Activated CD4-positive, alpha-beta memory T cell treated with anti-CD3 and anti-CD28 coated beads for 36 hours (primary cell): ENCODE measurements around the gene GATAD2A. TPM values are rescaled to one million over a fixed set of nuclear protein-coding genes. Genes with fewer than 3 reads are reported as not detected.

Source experiments
- CTCF ChIA-PET: fragments of 350-600 bp; sonication (Branson Sonifier 250); formaldehyde crosslinking; loops from one replicate; lab custom pipeline; 2021; ENCODE audit warnings: antibody characterized with exemption, inconsistent platforms; lab: Charles Lee
- POLR2A ChIA-PET: fragments of 350-600 bp; sonication (Branson Sonifier 250); formaldehyde crosslinking; loops from one replicate; lab custom pipeline; 2021; ENCODE audit warnings: antibody characterized with exemption; lab: Charles Lee
- DNase-seq: peaks from one replicate; pipeline ENCODE4 v3.0.0-alpha.2; 2020
- H3K27ac Mint-ChIP-seq: one replicate; pipeline ENCODE4 v1.8.0; 2021; ENCODE audit warnings: mixed read lengths
- H3K27me3 Mint-ChIP-seq: one replicate; pipeline ENCODE4 v1.8.0; 2021; ENCODE audit warnings: mixed read lengths
- H3K36me3 Mint-ChIP-seq: one replicate; pipeline ENCODE4 v1.8.0; 2021; ENCODE audit warnings: mixed read lengths
- H3K4me1 Mint-ChIP-seq: one replicate; pipeline ENCODE4 v1.8.0; 2021; ENCODE audit warnings: low read depth, mixed read lengths
- H3K4me3 Mint-ChIP-seq: one replicate; pipeline ENCODE4 v1.8.0; 2021; ENCODE audit warnings: mild to moderate bottlenecking, mixed read lengths
- H3K9me3 Mint-ChIP-seq: one replicate; pipeline ENCODE4 v1.8.0; 2021; ENCODE audit warnings: mixed read lengths
- intact Hi-C: fragments of 100-400 bp; cut with micrococcal nuclease; formaldehyde crosslinking; loops from one replicate; pipeline ENCODE4 v1.15.1; 2023
- total RNA-seq, 2 experiments: library from RNA; stranded (reverse); gene quantifications; one replicate each; pipeline ENCODE4 v1.2.3, GENCODE V29; 2021

Gene GATAD2A
- total RNA-seq, 2 experiments from 2014 or later, result 114 TPM

DNA sequence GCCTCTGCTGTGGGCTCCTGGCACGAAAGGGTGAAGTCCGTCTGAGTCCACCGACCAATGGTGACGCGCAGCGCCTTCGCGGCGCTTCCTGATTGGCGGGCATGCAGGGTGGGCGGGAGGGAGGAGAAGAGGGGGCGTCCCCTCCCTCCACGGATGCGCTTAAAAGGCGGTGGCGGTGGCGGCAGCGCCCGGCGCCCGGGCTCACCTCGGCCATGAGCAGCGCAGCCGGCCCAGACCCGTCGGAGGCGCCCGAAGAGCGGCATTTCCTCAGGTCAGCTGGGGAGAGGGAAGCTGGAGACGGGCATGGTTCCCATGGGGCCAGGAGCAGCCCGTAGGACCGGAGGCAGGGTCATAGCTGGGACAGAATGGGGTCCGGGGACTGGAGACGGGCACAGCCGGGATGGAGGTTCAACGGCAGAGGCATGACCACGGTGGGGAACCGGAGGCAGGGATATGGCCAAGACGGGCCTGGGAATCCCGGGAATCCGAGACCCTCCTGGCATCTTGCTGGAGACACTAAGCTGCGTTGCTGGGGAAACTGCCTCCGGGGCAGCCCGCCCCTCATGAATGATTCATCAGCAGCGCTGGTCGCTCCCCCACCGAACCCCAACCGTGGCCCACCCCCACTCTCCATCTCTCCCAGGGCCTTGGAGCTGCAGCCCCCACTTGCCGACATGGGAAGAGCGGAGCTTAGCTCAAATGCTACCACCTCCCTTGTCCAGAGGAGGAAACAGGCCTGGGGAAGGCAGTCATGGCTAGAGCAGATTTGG lies 123.4 kb downstream of the GATAD2A start, which contains the start of gene YJEFN3:
TSS of gene YJEFN3 (plus strand) at position 191 of the 770 bp plus-strand sequence. CDS start at position 213, 22 bp downstream.
- intact Hi-C loops, result no loop called here
- ChIA-PET POLR2A (interaction anchor here (1.2 kb wide), 1 partner anchor 14 kb away, joined by 4 read pairs; the partner anchor contains the start of gene TSSK6), CTCF (interaction anchor here (1.5 to 4.5 kb wide), 2 partner anchors 26 to 115 kb away, joined by 9 to 98 read pairs; partner anchors contain the start of gene GMIP)
- H3K36me3 Mint-ChIP-seq, result peaks cover 7% of the 10 kb centered on the region
- no peaks in the 10 kb centered on the region for H3K9me3 Mint-ChIP-seq
- H3K27ac Mint-ChIP-seq, result no peak within 1 kb of the TSS
- H3K4me1 Mint-ChIP-seq, result peaks cover 8% of the 10 kb centered on the region
- no peak for DNase-seq
- no peaks in the 10 kb centered on the region for H3K27me3 Mint-ChIP-seq
- H3K4me3 Mint-ChIP-seq, result no peak within 1 kb of the TSS

DNA sequence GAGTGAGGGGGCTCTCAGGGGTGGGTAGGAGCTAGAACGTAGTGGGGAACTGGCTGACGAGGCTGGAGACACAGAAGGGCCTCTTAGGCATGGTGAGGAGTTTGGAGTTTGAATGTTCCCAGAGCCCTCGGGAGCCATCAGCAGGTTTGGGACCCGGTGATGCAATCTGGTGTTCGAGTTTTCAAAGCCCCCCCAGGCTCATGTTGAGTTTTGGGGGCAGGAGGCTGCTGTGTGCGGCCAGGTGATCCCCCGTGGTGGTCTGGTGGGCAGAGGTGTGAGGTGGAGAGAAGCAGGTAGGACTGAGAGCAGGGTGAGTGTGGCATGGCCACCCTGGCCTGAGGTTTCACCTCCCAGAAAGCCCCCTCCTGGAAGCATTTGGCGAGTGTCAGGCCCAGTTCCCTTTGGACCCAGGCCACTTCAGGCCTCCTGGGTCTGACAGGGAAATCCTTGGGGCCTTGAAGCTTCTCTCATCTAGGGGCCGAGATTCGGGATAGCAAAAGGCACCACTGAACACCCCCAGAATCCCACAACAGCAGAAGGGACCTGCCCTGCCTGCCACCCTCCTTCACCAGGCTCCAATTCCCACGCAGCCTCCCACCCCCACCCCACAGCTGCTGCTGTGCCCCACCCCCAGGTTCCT lies 124.4 kb downstream of the GATAD2A start:
- CTCF ChIA-PET, result interaction anchor here (0.7 to 4.5 kb wide), 5 partner anchors 25 to 115 kb away, joined by 4 to 98 read pairs (median 9); partner anchors contain the start of gene GMIP
- POLR2A ChIA-PET, result interaction anchor here (1.2 kb wide), 1 partner anchor 15 kb away, joined by 4 read pairs; the partner anchor contains the start of gene TSSK6
- H3K4me3 Mint-ChIP-seq, result no peak overlapping the region
- intact Hi-C loops, result no loop called here
- peaks cover 3% of the 10 kb centered on the region for H3K36me3 Mint-ChIP-seq
- DNase-seq, result no peak
- H3K4me1 Mint-ChIP-seq, result peaks cover 8% of the 10 kb centered on the region
- no peaks in the 10 kb centered on the region for H3K27me3 Mint-ChIP-seq
- no peak overlapping the region for H3K27ac Mint-ChIP-seq
- H3K9me3 Mint-ChIP-seq, result no peaks in the 10 kb centered on the region

DNA sequence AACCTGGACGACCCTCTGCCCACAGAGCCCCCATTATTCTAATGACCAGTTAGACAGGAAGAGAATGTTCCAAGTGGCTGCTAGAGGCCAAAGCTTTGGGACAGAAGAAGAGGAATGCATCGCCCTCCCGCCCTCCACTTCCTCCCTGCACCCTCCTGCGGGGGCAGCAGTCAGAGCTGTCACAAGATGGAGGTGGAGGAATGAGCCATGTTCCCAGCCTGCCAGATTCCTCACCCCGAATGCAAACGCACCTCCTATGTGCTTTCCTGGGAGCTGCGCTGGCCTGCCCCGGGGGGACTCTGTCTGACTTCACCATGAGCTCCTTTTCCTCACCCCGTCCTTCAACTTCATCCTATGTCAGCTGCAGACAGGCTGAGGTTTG lies 124.9 kb downstream of the GATAD2A start:
- POLR2A ChIA-PET, result no interaction called here
- no peak for DNase-seq
- H3K36me3 Mint-ChIP-seq, result peaks cover 3% of the 10 kb centered on the region
- intact Hi-C loops, result no loop called here
- H3K27ac Mint-ChIP-seq, result no peak overlapping the region
- H3K4me1 Mint-ChIP-seq, result peaks cover 8% of the 10 kb centered on the region
- no peak overlapping the region for H3K4me3 Mint-ChIP-seq
- H3K27me3 Mint-ChIP-seq, result no peaks in the 10 kb centered on the region
- CTCF ChIA-PET, result interaction anchor here (0.7 to 4.5 kb wide), 5 partner anchors 24 to 115 kb away, joined by 3 to 98 read pairs (median 4); partner anchors contain the start of gene GMIP
- no peaks in the 10 kb centered on the region for H3K9me3 Mint-ChIP-seq

DNA sequence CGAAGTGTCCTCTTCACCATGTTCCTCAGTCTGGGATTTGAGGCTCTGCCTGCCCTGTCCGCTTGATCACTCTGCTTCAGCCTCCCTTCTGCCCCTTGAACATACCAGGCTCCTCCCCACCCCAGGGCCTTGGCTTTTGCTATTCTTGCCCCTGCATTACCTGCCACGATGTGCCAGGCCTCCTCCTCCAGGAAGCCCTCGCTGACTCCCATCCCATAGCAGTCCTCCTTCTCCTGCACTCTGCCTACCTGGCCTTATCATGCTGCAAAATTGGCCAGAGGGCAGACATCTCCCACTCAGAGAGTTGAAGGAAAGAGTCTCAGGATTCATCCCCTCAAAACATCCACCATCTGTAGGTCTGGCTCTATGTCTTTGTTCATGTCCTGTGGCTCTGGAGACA lies 125.4 kb downstream of the GATAD2A start:
- Mint-ChIP-seq H3K9me3 (no peaks in the 10 kb centered on the region), H3K4me3 (no peak overlapping the region), H3K27ac (no peak overlapping the region), H3K27me3 (no peaks in the 10 kb centered on the region), H3K4me1 (peaks cover 8% of the 10 kb centered on the region), H3K36me3 (peaks cover 3% of the 10 kb centered on the region)
- no peak for DNase-seq
- intact Hi-C loops, result no loop called here
- CTCF ChIA-PET, result interaction anchor here (0.6 to 4.5 kb wide), 11 partner anchors 10 to 363 kb away, joined by 3 to 98 read pairs (median 4); partner anchors contain the start of gene GMIP
- POLR2A ChIA-PET, result interaction anchor here (1.2 kb wide), 1 partner anchor 115 kb away, joined by 4 read pairs; no protein-coding TSS in a partner anchor

DNA sequence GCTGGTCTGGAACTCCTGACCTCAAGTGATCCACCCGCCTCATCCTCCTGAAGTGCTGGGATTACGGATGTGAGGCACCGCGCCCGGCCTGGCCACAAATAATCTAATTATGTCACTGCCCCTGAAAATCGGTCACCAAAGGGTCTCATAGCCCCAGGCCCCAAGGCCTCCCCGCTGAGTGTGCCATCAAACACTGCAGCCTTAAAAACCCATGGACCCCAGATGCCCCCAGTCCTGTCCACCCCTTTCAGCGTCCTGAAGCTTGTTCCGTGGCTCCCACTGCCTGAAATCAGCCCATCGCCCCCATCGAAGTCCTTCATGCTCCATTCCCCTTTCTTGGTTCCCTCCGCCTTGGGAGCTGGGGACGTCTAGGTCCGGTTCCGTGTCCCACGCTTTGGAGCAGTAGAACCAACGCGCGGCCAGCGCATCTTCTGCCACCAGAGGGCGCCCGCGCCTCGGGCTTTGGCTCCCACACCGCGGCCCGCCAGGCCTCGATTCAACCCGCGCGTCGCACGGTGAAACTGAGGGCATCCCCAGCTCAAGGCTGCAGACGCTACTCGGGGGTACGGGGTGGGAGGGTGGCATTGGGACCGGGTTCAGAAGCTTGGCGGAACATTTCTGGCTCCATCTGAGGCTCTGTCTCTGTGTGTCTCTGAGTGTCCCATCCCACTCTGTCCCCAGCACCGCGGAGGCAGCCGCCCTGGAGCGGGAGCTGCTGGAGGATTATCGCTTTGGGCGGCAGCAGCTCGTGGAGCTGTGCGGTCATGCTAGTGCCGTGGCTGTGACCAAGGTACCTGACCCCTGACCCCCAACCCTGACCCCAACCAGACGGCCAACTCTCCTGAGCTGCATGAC lies 126.7 kb downstream of the GATAD2A start:
- Mint-ChIP-seq H3K4me3 (no peak overlapping the region), H3K9me3 (no peaks in the 10 kb centered on the region), H3K4me1 (peaks cover 11% of the 10 kb centered on the region), H3K27me3 (no peaks in the 10 kb centered on the region), H3K27ac (no peak overlapping the region), H3K36me3 (peaks cover 3% of the 10 kb centered on the region)
- intact Hi-C loops, result loop anchor here (1.0 kb wide), 2 partner anchors 112 to 427 kb away; no protein-coding TSS in a partner anchor
- DNase-seq, result peak; percentile 89
- ChIA-PET POLR2A (interaction anchor here (0.9 to 2.0 kb wide), 4 partner anchors 16 to 130 kb away, joined by 3 to 8 read pairs (median 6); partner anchors contain the start of genes GMIP, NDUFA13 and TSSK6), CTCF (interaction anchor here (0.6 to 4.5 kb wide), 47 partner anchors 9 to 427 kb away, joined by 3 to 98 read pairs (median 5); partner anchors contain the start of genes ATP13A1, GMIP, LPAR2 and NDUFA13)

DNA sequence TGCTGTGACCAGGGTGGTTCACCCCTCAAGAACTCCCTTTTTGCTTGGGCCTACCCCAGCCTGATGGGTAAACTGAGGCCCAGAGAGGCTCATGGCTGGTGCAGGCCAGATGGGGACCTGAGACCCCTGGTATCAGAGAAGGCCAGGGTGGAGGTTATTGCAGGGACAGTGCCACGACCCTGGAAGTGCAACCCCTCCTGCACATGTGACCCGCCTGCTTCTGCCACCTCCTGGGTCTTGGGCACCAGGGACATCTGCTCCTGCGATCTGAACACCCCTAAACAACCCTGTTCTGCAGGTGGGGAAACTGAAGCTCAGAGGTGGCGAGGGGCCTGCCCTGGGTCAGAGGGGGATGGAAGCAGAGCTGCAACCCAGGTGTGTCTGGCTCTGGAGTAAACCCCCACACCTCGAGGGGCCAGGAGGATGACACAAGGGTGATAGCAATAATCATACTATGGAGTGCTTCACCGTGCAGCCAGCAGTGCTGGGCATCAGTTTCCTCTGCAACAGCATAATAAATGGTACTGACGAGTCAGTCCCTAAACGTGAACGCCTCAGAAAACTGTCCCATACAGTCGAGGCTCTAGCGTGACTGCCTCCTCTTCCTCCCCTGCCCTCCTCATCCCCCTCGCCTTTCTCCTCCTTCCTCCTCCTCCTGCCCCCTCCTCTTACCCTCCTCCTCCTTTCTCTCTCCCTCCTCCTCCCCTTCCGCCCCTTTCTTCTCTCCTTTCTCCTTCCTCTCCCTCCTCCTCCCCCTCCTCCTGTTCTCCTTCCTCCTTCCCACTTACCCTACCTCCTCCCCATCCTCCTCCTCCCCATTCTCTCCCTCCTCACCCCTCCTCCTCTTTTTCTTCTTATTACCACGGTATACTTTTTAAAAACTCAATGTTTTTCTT lies 127.6 kb downstream of the GATAD2A start:
- no peak for DNase-seq
- CTCF ChIA-PET, result interaction anchor here (0.7 to 4.5 kb wide), 41 partner anchors 8 to 426 kb away, joined by 3 to 98 read pairs (median 5); partner anchors contain the start of genes ATP13A1, GMIP, LPAR2 and NDUFA13
- Mint-ChIP-seq H3K36me3 (peaks cover 3% of the 10 kb centered on the region), H3K4me3 (no peak overlapping the region), H3K27ac (no peak overlapping the region), H3K27me3 (no peaks in the 10 kb centered on the region), H3K4me1 (peaks cover 13% of the 10 kb centered on the region), H3K9me3 (no peaks in the 10 kb centered on the region)
- intact Hi-C loops, result loop anchor here (1.0 kb wide), 2 partner anchors 111 to 426 kb away; no protein-coding TSS in a partner anchor
- POLR2A ChIA-PET, result interaction anchor here (0.9 to 2.0 kb wide), 3 partner anchors 17 to 129 kb away, joined by 3 to 8 read pairs (median 8); partner anchors contain the start of genes GMIP, NDUFA13 and TSSK6

DNA sequence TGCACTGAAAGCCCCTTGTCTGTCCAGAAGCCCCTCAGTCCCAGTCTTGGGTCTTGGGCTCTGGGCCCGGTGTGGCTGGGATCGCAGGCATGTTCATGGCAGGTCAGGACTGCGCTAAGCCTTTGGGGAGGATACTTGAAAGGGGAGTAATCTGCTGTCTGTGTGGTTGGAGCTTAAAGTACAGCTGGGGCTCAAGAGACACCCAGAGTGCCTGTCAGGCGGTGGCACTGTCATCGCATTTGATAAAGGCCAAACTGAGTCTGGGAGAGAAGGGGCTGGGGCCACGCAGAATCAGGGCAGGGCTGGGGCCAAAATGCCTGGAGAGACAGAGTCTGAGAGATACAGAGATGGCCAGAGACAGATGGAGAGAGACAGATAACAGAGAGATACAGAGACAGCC lies 128.4 kb downstream of the GATAD2A start:
- POLR2A ChIA-PET, result no interaction called here
- H3K9me3 Mint-ChIP-seq, result no peaks in the 10 kb centered on the region
- no peak for DNase-seq
- peaks cover 18% of the 10 kb centered on the region for H3K4me1 Mint-ChIP-seq
- no peak overlapping the region for H3K4me3 Mint-ChIP-seq
- intact Hi-C loops, result no loop called here
- H3K27me3 Mint-ChIP-seq, result peaks cover 4% of the 10 kb centered on the region
- peaks cover 3% of the 10 kb centered on the region for H3K36me3 Mint-ChIP-seq
- CTCF ChIA-PET, result interaction anchor here (2.7 kb wide), 1 partner anchor 110 kb away, joined by 13 read pairs; the partner anchor contains the start of gene GMIP
- H3K27ac Mint-ChIP-seq, result no peak overlapping the region

DNA sequence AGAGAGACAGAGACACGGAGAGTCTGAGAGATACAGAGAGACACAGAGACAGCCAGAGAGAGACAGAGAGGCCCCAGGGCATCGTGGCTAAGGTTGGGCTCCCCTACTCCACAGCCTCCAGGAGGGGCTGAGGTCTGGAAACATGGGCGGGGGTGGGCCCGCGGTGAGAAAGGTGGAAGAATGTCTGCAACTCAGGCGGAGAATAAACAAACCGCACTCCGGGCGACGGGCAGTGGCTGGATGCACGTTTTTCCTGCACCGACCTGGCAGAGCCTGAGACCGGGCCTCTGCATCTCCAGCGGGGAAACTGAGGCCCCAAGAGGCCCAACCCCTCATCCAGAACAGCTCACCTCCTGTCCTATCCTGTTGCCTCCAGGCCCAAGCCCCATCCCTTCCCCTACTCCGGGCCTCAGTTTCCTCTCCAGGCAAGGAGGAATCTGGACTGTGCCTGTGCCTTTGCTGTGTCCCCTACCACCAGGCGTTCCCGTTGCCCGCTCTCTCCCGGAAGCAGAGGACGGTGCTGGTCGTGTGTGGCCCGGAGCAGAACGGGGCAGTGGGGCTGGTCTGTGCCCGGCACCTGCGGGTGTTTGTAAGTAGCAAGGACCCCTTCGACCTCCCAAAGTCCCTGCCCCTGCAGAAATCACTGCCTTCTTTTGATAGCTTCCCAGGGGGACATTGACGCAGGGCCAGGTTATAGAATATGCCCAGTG lies 129.2 kb downstream of the GATAD2A start:
- no peak overlapping the region for H3K27ac Mint-ChIP-seq
- H3K4me1 Mint-ChIP-seq, result peaks cover 22% of the 10 kb centered on the region
- intact Hi-C loops, result no loop called here
- ChIA-PET POLR2A (interaction anchor here (1.0 kb wide), 1 partner anchor 133 kb away, joined by 3 read pairs; the partner anchor contains the start of gene ZNF101), CTCF (interaction anchor here (0.8 to 2.7 kb wide), 3 partner anchors 19 to 109 kb away, joined by 3 to 13 read pairs (median 4); partner anchors contain the start of gene GMIP)
- H3K36me3 Mint-ChIP-seq, result peaks cover 2% of the 10 kb centered on the region
- DNase-seq, result no peak
- peaks cover 5% of the 10 kb centered on the region for H3K27me3 Mint-ChIP-seq
- H3K4me3 Mint-ChIP-seq, result no peak overlapping the region
- H3K9me3 Mint-ChIP-seq, result no peaks in the 10 kb centered on the region

DNA sequence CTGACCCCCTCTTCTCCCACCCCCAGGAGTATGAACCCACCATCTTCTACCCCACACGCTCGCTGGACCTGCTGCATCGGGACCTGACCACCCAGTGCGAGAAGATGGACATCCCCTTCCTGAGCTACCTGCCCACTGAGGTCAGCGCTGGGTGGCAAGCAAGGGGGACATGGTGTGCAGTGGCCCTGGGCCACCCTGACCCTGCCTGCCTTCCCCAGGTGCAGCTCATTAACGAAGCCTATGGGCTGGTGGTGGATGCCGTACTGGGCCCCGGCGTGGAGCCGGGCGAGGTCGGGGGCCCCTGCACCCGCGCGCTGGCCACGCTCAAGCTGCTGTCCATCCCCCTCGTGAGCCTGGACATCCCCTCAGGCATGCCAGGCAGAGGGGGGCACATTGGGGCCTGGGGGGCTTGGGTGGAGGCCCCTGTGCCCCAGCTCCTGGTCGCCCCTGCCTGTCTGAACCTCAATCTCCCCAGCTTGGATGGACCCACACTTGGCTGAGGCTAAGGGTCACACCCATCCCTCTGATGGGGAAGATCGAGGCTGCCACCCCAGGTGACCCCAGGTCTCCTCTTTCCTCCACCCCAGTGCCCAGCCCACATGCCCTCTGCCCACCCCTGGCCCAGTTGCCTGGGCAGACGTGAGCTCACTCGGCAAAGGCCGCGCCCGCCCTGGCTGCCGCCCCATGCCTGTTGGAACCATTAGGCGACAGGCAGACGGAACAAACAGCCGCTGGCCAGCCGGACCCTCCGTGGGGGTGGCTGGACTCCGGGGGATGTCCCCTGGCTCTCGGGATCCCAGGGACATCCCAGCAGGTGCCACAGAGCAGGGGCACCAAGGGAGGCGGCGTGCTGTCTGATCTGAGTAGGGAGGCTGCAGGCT lies 130.1 kb downstream of the GATAD2A start:
- intact Hi-C loops, result no loop called here
- Mint-ChIP-seq H3K4me3 (no peak overlapping the region), H3K9me3 (no peaks in the 10 kb centered on the region), H3K36me3 (peaks cover 2% of the 10 kb centered on the region), H3K4me1 (peaks cover 23% of the 10 kb centered on the region), H3K27me3 (peaks cover 5% of the 10 kb centered on the region), H3K27ac (no peak overlapping the region)
- POLR2A ChIA-PET, result interaction anchor here (1.0 kb wide), 1 partner anchor 133 kb away, joined by 3 read pairs; the partner anchor contains the start of gene ZNF101
- CTCF ChIA-PET, result interaction anchor here (0.8 to 2.7 kb wide), 4 partner anchors 19 to 108 kb away, joined by 3 to 13 read pairs (median 4); partner anchors contain the start of gene GMIP
- no peak for DNase-seq
